ENCODE data around the gene PLEKHG5.

Gene PLEKHG5

DNA sequence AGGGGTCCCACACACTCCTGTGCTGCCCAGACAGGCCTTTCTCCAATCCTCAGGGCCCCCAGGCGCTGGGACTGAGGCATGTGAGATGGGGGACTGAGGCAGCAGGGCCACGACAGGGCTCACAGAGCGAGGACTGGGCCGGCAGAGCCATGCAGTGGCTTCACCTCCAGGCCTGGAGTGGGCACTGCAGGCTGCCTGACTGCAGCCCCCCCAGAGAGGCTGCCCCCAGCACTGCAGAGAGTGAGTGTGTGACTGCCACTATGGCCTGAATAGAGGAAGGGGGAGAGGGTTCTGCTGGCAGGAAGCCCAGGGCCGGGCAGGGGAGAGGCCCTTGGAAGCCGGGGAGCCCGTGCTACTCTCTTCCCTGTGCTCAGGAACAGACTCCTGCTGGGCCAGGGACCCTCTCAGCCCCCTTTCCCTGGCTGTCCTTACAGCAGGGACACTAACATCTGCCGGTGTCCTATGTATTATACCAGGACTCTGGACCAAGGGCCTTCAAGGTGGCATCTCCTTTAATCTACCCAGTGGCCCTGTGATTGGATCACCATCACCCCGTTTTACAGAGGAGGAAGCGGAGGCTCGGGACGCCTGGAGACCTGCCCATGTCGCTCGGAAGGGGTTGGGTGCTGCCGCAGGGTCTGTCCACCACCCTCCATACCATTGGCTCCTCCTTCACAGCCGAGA lies 20.2 kb upstream of the PLEKHG5 start:
- no peak overlapping the region for H3K27ac ChIP-seq
- DNase-seq (ENCODE audit: low read depth, low spot score), result no peak

DNA sequence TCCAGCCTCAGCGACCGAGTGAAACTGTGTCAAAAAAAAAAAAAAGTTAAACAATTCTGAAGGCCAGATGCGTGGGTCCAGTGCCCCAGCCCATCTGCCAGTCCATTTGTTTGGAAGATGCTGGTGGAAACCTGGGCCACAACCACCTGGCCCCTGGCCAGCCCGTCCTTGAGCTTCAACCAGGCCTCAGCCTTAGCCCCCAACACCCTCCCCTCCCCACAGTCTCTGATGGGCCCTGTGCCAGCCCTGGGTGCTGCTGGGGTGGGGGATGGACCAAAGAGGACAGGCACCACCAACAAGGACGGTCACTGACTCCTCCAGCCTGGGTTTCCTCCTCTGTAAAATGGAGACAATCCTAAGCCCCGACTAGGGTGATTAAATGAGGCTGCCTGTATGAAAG lies 19.6 kb upstream of the PLEKHG5 start:
- no peak for DNase-seq (ENCODE audit: low read depth, low spot score)
- H3K27ac ChIP-seq, result no peak overlapping the region

DNA sequence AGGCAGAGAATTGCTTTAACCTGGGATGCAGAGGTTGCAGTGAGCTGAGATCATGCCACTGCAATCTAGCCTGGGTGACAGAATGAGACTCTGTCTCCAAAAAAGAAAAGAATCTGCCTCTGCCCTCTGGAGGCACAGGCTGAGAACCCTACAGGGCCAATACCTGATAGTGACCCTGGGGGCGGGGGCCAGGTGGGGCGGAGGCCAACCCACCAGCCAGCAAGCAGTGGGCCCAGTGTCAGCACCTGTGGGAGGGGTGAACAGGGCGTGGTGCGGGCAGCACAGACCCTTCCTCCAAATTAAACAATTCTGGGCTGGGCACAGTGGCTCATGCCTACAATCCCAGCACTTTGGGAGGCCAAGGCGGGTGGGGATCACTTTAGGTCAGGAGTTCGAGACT lies 19.0 kb upstream of the PLEKHG5 start:
- no peak overlapping the region for H3K27ac ChIP-seq
- no peak for DNase-seq (ENCODE audit: low read depth, low spot score)

DNA sequence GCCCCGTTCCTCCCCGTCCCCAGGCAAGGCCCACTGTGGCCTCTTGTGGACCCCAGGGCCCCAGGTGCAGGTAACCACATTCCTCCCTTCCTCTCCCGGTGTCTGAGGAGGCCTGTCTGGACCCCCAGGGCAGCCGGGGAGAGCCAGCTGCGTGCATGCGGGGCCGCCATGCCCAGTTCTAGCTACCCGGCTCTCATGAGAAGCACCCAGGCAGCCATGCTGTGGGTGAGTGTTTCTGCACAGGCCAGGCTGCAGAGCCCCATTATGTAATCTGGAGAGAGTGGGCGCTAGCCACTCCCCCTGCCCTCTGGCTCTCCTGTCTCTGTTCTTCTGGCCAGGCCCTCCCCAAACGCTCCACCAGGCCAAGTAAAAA lies 18.4 kb upstream of the PLEKHG5 start:
- H3K27ac ChIP-seq, result no peak overlapping the region
- DNase-seq (ENCODE audit: low read depth, low spot score), result no peak

DNA sequence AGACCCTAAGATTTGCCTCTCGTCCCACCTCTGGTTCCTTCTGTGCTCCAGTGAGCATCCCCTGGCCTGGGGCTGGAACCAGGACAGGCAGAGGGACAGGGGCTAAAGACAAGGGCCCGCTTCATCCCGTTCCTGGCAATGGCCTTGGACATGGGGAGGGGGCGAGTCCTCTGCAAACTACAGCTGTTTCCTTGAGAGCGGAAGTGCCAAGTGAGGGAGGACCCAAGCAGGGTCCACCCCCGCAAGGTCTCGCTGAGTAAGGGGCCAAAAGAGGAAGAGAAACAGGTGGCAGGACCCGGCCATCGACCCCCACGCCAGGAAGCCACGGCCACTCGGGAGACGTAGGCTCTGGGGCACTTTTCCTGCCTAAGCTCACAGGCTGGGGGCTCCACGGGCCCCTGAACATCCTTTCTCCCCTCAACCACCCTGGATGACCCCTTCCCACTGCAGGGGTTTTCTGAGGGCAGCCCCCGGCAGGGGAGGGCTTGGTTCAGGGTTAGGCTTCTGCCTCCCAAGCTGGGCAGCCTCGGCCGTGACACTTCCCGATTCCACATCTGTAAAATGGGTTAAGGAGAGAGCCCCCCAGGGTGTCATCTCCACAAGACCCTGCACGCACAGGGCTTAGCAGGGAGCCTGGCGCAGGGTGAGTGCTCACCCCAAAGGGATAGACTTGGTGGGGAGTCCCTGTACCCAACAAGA lies 17.9 kb upstream of the PLEKHG5 start:
- H3K27ac ChIP-seq, result no peak overlapping the region
- DNase-seq (ENCODE audit: low read depth, low spot score), result no peak

DNA sequence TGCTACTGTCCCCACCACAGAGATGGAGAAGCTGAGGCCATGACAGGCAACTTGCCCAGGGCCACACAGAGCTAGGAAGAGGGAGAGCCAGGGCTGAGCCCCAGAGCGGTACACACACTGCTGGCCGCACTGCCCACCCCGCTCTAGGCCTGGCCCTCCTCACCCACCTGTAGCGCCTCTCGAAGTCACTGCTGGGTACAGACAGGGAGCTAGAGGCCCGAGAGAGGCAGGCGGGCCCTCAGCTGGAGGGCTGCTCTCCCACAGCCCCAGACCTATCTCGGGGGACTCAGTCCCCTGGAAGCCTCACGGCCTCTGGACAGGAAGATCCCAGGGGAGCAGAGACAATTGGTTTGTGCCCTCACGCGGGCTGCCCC lies 17.3 kb upstream of the PLEKHG5 start:
- no peak for DNase-seq (ENCODE audit: low read depth, low spot score)
- H3K27ac ChIP-seq, result no peak overlapping the region

DNA sequence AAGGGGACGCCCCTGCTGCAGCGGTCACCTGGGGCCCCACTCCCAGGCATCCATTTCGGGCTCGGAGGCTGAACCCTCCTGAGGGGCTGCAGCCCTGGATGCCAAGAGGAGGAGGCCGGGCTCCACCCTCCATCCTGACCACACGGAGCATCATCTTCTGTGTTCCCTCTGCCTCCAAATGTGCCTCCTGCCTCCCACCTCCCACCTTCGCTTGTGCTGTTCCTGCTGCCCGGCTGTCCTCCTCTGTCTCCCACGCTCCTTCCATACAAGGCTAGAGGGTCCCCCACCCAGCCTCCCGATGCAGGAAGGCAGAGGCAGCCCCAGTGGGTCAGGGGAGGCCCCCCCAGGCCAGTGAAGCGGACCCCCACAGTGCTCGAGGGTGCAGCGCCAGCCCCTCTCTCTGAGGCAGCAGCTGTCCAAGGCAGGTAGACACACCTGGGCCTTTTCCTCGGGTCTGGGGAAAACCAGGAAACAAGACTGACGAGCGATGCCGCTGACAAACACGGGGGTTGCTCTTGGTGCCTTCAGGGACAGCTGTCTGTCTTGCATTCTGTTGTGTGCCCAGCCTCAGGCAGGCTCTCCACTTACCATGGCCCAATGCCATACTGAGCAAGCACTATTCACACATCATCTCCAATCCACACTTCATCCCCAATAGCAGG lies 16.8 kb upstream of the PLEKHG5 start:
- no peak for DNase-seq (ENCODE audit: low read depth, low spot score)

DNA sequence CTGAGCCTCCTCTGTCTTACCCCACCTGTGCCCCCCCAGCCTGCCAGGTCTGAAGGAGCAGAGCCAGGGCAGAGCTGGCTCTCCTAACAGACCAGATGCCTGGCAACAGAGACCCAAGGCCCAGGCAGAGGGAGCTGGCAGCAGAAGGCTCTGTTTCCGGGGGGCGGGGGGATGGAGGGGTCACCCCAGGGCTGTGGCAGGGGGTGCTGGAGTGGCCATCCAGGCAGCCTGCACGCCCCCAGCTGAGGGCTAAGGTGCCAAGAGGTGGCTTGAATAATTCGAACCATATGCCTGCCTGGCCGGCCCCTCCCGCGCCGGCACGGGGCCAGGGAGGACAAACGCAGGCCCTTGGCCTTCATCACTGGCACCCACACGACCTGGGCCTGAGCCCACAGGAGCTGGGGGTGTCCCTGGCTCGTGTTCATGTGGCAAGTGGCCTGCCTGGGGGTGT lies 16.0 kb upstream of the PLEKHG5 start:
- DNase-seq (ENCODE audit: low read depth, low spot score), result no peak
- H3K27ac ChIP-seq, result no peak overlapping the region

More for the DNA sequence above, 16.8 kb upstream of the PLEKHG5 start:
- no peak overlapping the region for H3K27ac ChIP-seq

DNA sequence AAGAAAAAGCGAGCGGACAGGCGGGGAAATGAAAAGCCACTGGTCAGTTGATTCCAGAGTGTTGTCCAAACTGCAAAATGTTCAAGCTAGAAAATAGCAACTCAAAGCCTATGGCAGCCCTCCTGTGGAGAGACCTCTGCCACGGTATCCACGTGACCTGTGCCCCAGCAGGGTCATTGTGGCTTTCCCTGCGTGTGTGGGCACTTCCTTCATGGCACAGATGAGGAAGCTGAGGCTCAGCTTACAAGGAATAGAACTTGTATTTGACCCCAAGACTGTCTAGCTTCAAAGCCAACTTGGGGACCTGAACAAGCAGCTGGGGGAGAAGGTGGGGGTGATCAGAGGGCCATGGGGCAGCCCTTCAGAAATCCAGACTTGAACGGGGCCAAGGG lies 15.6 kb upstream of the PLEKHG5 start:
- H3K27ac ChIP-seq, result no peak overlapping the region
- DNase-seq (ENCODE audit: low read depth, low spot score), result no peak

DNA sequence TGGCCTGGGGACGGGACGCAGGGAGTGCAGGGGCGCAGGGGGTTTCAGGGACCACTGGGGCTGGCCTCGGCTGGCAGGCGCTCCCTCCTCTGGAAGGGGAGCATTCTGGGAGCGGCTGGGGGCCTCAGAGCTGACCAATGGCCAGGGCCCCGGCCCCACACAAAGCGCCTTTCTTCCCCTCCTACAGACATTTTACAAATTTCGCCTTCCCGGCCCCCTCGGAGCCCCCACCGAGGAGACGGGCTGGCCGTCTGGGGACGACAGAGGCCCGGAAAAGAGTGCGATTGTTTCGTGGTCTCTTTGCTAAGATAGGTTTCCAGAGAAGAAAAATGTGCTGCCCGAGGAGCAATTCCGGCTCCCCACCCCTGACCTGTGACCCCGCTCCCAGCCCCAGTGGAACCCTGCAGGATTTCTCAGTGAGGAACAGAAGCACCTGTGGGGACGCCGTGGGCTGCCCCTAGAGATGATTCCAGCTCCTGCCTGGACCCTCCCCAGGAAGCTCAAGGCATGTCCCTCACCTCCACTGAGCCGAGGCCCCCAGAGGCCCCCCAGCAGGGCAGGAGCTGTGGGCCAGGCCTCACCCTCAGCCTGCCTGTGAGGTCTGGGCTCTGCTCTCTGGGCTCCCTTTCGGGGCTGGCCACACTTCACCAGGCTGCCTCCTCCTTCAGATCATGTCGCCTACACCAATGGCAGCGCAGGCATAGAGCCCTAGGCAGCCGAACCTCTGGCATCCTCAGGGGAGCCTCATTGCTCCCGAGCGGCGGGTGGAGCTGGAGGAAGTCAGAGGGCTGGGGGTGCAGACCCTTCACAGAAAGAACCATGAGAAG lies 15.0 kb upstream of the PLEKHG5 start:
- no peak for DNase-seq (ENCODE audit: low read depth, low spot score)

DNA sequence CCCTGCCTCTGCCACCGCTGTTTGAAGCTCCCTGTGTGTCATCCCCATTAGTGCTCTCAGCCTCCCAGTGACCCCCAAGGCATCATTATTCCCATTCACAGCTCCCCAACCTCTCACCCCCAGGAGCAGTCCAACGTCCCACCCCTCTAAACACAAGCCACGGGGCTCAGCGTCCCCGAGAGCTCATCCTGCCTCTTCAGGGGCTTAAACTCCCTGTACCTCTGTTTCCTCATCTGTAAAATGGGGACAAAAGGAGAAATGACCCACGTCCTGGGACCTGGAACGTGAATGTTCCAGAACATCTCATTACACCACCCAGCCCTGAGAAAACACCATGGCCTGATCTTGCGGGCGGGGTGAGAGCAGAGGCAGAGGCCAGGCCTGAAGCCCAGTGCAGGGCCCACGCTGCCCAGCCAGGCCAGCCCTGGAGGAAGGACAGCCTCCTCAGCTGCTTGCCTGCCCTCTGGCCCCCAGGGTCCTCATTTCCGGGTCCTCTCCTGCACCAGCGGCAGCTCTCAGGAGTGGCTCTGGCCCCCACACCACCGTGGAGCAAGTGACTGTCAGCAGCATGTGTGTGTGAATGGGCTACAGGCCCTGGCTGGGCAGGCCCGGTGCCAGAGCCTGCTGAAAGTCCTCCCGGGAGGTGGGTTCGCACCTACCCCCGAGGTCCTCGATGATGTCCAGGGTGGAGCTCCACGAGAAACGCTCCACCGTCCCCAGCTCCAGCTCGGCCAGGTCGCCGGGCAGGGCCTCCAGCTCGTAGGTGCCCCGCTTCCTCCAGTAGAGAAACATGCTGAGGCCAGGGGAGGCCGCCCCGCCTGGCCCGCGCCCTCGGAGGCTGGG lies 14.1 kb upstream of the PLEKHG5 start:
- DNase-seq (ENCODE audit: low read depth, low spot score), result no peak
- no peak overlapping the region for H3K27ac ChIP-seq

More for the DNA sequence above, 15.0 kb upstream of the PLEKHG5 start:
- no peak overlapping the region for H3K27ac ChIP-seq

DNA sequence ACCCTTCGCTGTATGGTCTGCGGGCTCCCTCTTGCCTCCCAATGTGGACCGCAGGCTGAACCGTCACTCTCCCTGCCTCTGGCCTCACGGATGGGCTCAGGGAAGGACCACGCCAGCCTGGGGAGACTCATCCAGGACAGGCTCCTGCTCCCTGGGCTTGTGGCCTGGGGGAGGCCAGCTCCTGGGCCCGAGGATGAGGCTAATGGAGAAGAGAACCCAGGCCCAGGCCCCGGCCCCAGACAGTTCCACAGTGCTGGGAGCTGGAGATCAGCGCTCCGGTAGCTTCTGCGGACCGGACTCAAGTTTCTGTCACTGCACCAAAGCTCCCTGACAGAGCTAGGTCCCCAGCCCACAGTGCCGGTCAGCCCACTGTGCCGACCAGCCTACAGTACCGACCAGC lies 13.4 kb upstream of the PLEKHG5 start:
- DNase-seq (ENCODE audit: low read depth, low spot score), result no peak
- H3K27ac ChIP-seq, result no peak overlapping the region

DNA sequence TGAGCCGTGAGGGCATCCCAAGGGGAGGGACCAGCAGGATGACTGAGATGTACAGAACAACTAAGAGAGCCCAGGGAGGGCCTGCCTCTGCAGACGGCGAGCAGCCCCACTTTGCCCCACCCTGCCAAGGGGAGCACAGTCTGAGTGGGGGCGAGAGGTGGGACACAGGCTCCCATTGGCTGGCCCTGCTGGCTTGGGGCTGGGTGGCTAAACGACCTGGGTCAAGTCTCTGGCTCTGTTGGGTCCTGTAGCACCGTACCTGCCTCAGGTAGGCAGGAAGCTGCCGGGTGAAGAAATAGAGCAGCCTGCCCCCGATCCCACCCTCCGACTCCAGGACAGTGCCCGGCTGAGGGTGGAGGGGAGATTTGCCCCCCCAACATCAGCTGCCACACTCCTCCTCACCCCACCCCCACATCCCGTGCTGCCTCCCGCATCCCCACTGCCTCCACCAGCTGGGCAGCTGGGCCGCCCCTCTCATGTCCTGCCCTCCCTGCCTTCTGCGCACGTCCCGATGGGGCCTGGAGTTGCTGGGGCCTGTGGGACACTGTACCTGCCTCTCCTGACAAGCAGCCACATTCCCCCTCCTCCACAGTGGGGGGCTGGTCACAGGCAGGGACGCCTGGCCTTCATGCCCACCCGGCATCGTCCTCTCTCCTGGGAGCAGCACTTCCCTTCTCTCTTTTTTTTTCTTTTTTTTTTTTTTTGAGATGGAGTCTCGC lies 12.6 kb upstream of the PLEKHG5 start:
- H3K27ac ChIP-seq, result no peak overlapping the region
- no peak for DNase-seq (ENCODE audit: low read depth, low spot score)

DNA sequence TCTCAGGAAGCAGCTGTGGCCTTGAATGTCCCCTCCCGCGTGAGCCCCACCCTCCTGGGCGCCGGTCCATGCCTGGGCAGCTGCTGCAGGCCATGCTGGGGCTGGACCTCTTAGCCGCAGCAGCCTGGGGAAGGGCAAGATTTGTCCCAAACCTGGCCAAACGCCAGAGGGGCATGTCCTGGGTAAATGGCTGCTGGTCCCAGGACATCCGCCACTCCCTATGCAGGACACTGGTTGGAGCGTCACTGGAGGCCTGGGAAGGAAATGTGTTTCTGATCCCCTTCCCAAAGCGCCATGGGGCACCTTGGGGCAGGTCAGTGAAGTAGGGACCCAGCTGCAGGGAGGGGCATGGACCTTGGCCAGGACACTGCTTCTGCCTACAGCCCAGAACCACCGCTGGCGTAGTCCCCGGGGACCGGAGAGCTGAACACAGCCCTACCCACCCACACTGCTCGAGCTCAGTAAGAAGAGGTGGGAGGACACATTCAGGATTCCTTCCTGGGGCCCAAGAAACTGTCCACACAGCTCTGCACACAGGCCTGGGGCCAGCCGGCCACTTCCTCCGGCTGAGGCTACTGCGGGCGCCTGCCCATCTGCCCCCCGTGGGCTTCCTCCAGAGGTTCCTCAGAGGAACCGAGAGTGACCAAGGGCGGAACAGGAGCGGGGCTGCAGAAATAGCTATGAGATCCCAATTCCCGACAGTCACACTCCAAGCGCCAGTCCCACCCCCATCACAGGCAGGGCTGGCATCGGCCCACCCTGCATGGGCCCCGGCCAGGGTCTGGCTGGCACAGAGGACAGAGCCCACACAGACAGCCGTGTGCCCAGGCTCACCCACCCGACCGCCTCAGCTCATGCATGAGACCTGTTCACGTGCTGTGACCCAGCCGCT lies 10.8 kb upstream of the PLEKHG5 start:
- DNase-seq (ENCODE audit: low read depth, low spot score), result no peak
- H3K27ac ChIP-seq, result no peak overlapping the region

DNA sequence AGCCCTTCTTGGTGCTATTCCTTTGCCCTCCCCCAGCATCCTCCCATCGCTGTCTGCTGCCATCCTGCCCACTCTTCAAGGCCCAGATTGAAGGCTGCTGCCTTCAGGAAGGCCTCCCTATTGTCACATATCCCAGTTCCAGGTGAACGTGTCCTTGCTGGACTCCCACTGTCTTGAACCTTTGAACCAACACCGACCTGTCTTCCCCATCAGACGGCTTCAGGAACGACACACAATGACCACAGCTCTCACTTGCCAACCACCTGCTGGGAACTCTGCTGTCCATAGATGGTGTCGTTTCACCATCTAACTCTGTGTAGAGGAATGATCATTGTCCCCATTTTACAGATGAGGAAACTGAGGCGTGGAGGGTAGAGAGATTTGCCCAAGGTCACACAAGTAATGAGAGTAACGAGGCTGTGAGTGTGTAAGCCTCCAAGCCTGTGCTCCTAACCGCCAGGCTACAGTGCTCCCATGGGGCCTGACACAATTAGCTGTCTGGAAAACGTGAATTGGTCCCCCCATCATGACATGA lies 9.9 kb upstream of the PLEKHG5 start:
- H3K27ac ChIP-seq, result no peak overlapping the region
- DNase-seq (ENCODE audit: low read depth, low spot score), result no peak

DNA sequence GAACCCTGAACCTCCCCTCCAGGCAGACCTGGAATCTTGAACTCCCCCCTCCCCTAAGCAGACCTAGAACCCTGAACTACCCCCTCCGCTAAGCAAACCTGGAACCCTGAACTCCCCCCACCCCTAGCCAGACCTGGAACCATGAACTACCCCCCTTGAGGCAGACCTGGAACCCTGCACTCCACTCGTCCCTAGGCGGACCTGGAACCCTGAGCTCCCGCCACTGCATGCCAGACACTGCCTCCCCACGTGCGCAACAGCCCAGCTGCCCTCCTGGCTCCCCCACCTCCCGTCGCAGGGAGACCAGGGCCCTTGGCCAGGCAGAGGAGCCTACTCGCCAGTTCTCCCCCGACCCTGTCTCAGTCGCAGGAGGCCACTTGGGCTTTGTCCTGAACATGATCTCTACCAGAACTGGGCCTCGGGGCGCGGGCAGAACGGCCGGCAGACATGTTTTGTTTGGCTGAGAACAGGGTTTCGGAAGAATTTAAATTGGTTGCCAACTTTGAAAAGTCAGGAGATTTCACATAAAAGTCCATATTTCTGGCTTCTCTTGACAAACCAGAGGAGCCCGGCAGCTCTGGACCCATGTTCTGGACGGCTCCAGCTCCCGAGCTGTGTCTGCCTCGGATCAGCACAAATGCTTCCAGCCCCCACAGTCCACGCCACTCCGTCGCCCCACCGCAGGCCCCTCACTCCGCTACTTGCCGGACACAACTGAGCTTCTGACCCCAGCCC lies 9.2 kb upstream of the PLEKHG5 start:
- no peak overlapping the region for H3K27ac ChIP-seq
- no peak for DNase-seq (ENCODE audit: low read depth, low spot score)

DNA sequence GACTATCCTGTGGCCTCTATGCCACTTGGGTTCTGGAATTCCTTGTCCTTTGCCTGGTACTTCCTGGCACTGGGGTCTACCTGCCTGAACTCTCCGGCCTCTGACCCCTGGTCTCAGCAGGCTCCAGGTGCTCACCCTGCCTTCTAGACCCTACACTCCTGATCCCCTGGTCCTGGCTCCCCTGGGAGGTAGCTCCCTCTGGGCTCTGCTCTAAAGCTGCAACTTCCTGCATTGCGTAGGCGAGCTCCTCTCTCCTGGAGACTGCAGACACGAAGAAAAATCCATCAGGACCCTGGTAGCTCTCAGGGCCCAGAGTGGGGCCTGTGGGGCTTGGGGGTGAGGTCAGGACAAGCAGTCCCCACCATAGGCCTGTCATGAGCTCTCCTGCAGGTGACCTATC lies 7.8 kb upstream of the PLEKHG5 start:
- no peak for DNase-seq (ENCODE audit: low read depth, low spot score)
- no peak overlapping the region for H3K27ac ChIP-seq
